GM10248 (cell line): ENCODE measurements around the gene SIGLEC7.

Experiments used
- CTCF ChIA-PET: fragments of 300-600 bp; sonication (Branson Sonifier 250); formaldehyde crosslinking; extraction: SDS; loops from one replicate; lab custom pipeline; 2021; ENCODE audit warnings: antibody characterized with exemption; lab: Yijun Ruan, JAX
- POLR2A ChIA-PET: fragments of 350-650 bp; sonication (Branson Sonifier 250); formaldehyde crosslinking; extraction: SDS; loops from one replicate; lab custom pipeline; 2020; ENCODE audit warnings: antibody characterized with exemption; lab: Yijun Ruan, JAX
- DNase-seq: peaks from one replicate; pipeline ENCODE4 v3.0.0; 2012; ENCODE audit errors: extremely low spot score
- TF ChIP-seq, protein P1 (sequence below): IDR thresholded peaks from 2 replicates; pipeline ENCODE4 v1.5.1; 2012; ENCODE audit warnings: mild to moderate bottlenecking, low read depth; ENCODE audit errors: extremely low read depth, missing control alignments, control extremely low read depth

The SIGLEC7 gene

DNA sequence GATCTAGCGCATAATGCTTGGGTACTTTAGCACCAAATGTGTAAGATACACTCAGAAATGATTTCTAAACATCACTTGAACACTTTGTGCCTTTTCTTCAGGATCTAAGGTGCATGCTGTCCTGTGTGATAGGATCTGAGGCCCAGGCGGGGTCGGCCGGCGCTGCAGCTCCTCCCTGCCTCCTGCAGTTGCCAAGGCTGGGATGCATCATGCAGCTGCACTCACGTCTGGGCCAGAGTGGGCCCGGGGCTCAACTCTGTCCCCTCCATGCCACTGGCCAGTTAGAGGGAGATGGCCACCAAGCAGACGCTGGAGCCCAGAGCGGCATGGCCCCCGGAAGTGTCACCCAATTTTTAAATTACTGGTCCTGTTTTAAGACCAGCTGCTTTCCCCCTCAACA is 53.5 kb downstream of the SIGLEC7 start:
- CTCF ChIA-PET = interaction anchor here (1.6 kb wide), 1 partner anchor 72 kb away, joined by 3 read pairs; no protein-coding TSS in a partner anchor
- DNase-seq = no peak
- POLR2A ChIA-PET = no interaction called here
- TF ChIP-seq, protein P1, sequence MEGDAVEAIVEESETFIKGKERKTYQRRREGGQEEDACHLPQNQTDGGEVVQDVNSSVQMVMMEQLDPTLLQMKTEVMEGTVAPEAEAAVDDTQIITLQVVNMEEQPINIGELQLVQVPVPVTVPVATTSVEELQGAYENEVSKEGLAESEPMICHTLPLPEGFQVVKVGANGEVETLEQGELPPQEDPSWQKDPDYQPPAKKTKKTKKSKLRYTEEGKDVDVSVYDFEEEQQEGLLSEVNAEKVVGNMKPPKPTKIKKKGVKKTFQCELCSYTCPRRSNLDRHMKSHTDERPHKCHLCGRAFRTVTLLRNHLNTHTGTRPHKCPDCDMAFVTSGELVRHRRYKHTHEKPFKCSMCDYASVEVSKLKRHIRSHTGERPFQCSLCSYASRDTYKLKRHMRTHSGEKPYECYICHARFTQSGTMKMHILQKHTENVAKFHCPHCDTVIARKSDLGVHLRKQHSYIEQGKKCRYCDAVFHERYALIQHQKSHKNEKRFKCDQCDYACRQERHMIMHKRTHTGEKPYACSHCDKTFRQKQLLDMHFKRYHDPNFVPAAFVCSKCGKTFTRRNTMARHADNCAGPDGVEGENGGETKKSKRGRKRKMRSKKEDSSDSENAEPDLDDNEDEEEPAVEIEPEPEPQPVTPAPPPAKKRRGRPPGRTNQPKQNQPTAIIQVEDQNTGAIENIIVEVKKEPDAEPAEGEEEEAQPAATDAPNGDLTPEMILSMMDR = no peak

DNA sequence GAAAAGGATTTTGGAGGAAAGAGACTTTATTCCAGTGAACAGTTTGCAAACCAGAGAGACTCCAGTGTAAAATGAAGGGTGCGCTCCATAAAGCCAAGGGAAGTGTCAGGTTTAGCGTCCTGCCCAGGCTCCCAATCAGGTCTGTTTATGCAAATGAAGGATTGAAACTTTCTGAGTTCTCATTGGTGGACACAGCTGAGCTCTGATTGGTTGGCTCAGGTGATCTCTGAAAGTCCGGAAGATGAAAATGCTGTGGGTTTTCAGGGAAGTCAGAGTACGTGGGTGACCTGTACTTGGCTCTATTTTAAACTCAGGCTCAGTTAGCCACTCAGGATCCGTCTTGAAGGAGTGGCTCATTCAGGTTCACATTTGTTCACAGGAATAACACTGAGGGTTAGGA is 54.1 kb downstream of the SIGLEC7 start:
- TF ChIP-seq, protein P1 = no peak
- POLR2A ChIA-PET = no interaction called here
- DNase-seq = no peak
- CTCF ChIA-PET = no interaction called here

DNA sequence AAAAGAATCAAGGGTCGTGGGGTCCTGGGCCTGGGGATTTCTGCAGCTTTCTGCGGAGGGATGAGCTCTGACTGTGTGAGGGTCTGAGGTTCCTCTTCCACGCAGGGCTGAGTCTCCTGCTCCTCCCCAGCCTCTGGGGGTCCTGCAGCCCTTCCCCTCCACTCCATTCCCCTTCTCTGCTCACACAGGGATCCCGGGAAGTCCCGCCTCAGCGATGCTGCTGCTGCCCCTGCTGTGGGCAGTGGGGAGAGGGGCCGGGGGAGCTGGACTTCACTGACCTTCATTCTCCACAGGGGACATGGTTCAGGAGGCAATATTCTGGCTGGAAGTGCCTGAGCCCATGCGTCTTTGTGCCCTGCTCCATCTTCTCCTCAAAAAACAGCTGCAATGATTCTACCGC is 56.5 kb downstream of the SIGLEC7 start:
- CTCF ChIA-PET = no interaction called here
- no peak for DNase-seq
- TF ChIP-seq, protein P1 = no peak
- POLR2A ChIA-PET = no interaction called here

DNA sequence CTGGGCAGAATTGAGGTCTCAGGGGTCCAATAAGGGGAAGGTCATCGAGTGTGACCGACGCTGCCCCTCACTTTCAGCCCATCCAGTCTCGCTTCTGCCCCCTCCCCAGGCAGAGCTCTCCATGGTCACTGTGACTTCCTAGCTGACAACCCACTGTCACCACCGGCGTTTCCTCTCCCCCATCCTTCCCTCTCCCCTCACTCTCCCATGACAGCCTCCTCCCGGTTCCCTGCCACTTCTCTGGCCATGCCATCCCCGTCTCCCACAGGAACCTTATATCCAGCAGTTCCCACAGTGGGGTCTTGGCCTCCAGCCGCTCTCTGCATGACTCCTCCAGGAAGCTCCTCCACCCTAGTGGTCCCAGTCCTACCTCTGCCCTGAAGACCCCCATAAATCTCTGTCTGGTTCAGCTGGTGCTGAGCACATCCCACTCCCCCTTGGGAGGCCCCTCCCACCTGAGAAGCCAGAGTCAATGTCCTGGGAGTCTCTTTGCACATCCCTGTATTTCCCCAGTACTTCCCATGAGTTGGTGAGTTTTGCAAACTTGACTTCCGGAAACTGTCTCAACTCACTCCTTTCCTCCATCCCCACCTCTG is 58.1 kb downstream of the SIGLEC7 start:
- POLR2A ChIA-PET = no interaction called here
- no peak for DNase-seq
- TF ChIP-seq, protein P1 = no peak
- CTCF ChIA-PET = interaction anchor here (1.1 to 1.4 kb wide), 2 partner anchors 13 to 43 kb away, joined by 3 to 4 read pairs; no protein-coding TSS in a partner anchor

DNA sequence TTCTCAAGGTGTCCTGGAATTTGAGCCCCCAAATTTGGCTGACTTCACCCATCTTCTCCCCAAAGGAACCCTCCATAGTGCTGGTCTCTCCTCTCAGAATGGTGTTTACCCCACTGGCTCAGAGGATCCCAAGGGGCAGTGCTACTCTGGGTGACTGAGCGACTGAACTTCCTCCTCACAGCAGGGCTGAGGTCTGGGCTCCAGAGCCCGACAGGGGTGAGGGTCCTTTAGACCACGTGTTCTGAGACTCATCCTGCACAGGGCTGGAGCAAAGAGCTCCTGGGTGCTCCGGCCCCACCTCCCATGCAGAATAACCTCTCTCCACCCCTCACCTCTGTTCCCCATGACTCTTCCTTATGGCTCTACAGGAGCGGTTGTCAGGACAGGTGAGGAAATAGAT is 59.6 kb downstream of the SIGLEC7 start:
- CTCF ChIA-PET = interaction anchor here (1.5 kb wide), 1 partner anchor 44 kb away, joined by 4 read pairs; no protein-coding TSS in a partner anchor
- POLR2A ChIA-PET = no interaction called here
- DNase-seq = no peak
- TF ChIP-seq, protein P1 = no peak
